Fibroblast of gingiva (primary cell): Measurements from ENCODE around the gene KCNJ6.

Experiments used
- DNase-seq: peaks from one replicate; pipeline ENCODE4 v3.0.0-alpha.2; 2011; ENCODE audit warnings: low read depth

Gene KCNJ6

GRCh38 chr21:37863842-37864241 is 52.4 kb downstream of the KCNJ6 start:
- DNase-seq: no peak

GRCh38 chr21:37862536-37862935 is 53.7 kb downstream of the KCNJ6 start:
- DNase-seq: no peak

GRCh38 chr21:37861561-37861960 is 54.7 kb downstream of the KCNJ6 start:
- no peak for DNase-seq

DNA sequence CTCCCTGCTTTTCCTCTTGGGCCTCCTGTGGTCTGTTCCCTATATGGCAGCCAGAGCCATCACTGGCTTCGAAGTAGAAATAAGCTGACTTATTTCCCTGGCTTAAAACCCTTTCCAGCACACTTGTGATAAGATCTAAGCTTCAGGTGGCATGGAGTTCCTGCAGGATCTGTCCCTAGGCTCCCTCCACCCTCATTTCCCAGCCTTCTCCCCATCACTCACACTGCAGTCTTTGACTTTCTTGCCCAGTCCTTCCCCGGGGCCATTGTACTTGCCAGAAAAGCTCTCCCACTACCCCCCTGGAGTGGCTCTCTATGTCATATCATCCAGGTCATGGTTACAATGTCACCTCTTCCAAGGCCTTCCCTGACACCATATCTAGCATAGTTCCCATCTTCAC is 55.8 kb downstream of the KCNJ6 start:
- DNase-seq: no peak

GRCh38 chr21:37855647-37856625 is 60.3 kb downstream of the KCNJ6 start:
- DNase-seq: peak; percentile 64

- DNase-seq: no peak
Observed at GRCh38 chr21:37855271-37855646, 61.0 kb downstream of the KCNJ6 start.

GRCh38 chr21:37849506-37850102 is 66.7 kb downstream of the KCNJ6 start:
- DNase-seq: peak; percentile 54

GRCh38 chr21:37848721-37849490 is 67.4 kb downstream of the KCNJ6 start:
- DNase-seq: no peak

DNA sequence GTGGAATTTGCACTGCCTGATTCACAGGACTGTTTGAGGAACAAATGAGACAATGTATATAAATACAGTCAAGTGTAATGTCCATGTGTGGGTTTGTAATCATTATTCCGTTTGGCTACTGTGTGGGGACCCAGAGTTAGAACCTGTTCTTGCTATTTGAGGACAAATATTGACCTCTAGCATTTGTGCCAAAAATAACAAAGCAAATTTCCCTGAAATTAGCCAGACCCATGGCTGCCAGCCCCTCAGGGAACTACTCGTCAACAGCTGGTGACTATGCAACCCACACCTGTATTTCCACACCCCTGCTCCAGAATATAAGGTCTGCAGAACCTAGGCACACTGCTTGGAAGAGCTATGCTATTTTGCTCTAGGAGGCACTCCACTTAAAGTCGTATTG is 70.7 kb downstream of the KCNJ6 start:
- DNase-seq: no peak

GRCh38 chr21:37843191-37843590 is 73.1 kb downstream of the KCNJ6 start:
- DNase-seq: no peak

- no peak for DNase-seq
Observed at GRCh38 chr21:37842163-37842919, 73.9 kb downstream of the KCNJ6 start.

- no peak for DNase-seq
Observed at GRCh38 chr21:37837381-37837780, 78.9 kb downstream of the KCNJ6 start.

DNA sequence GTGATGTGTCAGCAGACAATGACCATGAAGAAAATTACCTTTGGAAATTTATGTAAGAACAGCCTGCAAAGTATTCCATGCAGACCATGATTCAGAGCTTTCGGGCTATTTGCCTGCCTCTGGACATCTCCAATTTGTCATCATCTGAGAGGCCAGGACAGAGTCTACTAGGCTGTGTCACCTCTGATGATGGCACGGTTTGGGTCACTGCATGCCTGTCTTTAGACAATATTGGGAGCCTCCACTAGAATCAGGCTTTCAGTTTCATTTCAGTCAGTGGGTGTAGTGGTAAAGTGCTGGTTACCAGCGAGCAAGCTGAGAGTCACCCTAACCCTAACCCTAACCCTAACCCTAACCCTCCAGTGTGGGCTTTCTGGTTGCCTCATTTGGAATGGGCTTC is 80.8 kb downstream of the KCNJ6 start:
- no peak for DNase-seq

GRCh38 chr21:37833301-37833700 is 83.0 kb downstream of the KCNJ6 start:
- DNase-seq: no peak

DNA sequence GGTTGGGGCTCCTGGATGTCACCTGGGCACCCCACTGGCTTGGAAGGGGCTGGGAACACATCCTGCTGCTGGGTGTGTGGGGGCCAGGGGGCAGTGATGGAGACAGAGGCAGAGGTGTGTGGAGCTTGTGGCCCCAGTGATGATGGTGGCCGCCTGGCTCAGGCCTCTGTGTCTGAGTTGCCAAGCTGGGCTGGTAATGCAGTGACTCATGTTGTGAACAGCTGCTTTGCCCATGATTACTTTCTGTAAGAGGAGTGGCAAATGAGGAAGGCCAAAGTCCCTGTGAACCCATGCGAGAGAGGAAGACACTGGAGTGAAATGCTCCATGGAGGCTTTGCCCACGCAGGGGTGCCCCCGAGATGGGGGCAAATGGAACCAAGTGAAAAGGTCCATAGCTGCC is 86.8 kb downstream of the KCNJ6 start:
- peak; percentile 49 for DNase-seq

DNA sequence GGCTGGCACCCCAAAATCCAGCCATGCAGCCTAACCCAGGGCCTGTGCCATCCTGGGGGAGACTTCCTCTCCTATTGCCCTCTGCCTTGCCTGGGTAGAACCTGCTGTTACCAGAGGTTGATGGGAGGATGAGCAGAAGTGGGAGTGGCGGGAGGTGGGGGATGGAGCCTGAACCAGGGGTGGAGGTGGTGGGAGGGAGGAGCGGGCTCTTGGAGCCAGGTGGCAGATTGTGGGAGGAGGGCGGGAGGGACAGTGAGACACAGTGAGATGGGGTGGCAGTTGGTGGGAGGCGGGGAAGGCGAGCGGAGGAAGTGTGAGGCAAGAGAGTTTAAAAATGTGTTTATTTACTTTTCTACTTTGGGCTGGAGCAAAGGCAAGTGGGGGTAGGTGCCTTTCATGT is 87.3 kb downstream of the KCNJ6 start:
- DNase-seq: no peak

DNA sequence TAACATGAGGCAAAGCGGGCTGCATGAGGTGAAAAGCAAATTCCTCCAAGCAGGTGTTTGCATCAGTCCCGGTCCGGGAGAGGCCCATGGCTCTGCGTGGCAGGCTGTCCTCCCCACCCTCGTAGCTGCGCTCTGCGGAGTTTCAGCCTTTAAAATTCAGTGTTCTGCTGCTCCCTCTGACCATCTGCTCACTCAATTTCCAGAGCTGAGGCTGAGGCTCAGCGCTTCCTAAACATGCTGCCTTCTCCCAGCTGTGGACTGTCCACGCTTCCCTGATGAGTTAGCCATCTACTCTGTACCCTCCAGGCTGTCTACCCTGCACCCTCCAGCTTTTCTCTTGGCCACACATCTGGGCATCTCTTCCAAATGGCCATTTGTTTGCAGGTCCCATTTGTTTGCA is 87.7 kb downstream of the KCNJ6 start:
- no peak for DNase-seq

DNA sequence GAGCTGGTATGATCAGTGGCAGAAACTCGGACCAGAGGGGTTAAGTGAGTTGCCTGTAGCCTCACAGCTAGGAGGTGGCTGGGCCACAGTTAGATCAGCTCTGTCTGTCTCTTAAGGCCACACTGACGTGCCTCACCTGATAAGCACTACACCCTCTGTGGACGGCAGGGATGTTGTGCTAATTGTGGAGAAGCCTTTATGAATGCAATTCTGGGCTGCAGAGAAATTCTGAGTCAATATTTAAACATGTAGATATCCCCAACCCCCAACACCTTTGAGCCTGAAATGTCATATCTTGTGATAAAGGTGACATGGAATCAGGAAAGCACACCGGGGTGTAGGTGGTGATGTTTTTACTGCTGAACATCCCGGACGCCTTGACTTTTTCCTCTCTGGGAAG is 88.3 kb downstream of the KCNJ6 start:
- no peak for DNase-seq

DNA sequence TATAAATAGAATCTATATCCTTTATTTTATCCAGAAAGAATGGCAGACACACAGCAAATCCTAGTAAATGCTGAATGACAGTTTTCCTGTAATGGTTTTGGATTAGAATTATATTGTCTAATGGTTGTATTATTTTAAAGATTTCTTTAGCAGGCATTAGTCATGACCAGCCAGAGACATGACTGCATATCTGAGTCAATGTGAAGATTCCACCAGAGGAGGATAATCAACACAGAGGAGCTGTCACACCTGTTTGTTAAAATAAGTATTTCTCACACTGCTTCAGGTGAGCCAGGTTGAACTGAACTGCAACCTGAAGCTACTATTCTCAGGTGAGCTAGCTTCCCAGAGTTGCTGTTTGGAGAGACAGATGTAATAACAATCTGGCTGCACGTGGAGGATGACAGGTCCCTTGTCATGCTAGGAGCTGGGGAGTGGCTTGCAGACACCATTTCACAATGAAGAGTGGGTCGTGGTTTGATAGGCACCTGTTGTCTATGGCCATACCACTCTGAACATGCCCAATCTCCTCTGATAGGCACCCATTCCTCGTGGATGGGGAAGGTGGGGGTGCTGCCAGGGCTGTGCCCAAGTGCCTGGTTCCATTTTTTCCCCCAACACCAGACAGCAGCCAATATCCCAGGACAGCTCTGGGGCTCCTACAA is 94.3 kb downstream of the KCNJ6 start:
- DNase-seq: no peak

GRCh38 chr21:37821092-37821491 is 95.2 kb downstream of the KCNJ6 start:
- DNase-seq: no peak

DNA sequence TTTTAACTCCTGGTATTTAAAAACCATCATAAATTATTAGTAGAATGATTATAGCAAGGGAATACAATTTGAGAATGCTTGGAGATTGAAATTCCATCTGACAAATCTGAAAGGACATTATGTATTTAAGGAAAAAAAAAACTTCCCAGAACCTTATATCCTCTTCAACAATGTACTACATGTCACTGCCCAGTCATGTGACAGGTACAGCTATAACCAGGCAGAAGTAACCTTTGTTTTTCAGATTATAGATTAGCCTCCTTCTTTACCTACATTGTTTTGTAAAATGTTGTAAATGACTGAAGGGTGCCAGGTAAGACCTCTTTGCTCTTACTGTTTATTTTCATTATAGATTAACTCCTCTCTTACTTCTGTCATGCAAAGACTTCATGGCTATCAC is 96.9 kb downstream of the KCNJ6 start:
- DNase-seq: no peak

GRCh38 chr21:37817242-37817641 is 99.0 kb downstream of the KCNJ6 start:
- no peak for DNase-seq
